Mesendoderm (in vitro differentiated cells): Measurements from ENCODE around the gene XPC.

Experiments
- DNase-seq: peaks from one replicate; pipeline ENCODE4 v3.0.0; 2013
- H2AK5ac ChIP-seq: 2 replicates; pipeline ENCODE4 v1.6.1; 2013; ENCODE audit warnings: low read length, inconsistent platforms
- H2BK120ac ChIP-seq: 2 replicates; pipeline ENCODE4 v1.6.1; 2013; ENCODE audit warnings: low read depth, mild to moderate bottlenecking, low read length, moderate library complexity, mixed read lengths
- H2BK15ac ChIP-seq: replicated peaks from 2 replicates; pipeline ENCODE4 v1.6.1; 2013; ENCODE audit warnings: low read depth, mild to moderate bottlenecking, moderate library complexity
- H2BK5ac ChIP-seq: 2 replicates; pipeline ENCODE4 v1.6.1; 2013; ENCODE audit warnings: low read length, inconsistent platforms
- H3K18ac ChIP-seq: 2 replicates; pipeline ENCODE4 v1.6.1; 2013; ENCODE audit warnings: mild to moderate bottlenecking, low read length, mixed read lengths
- H3K23ac ChIP-seq: one replicate; pipeline ENCODE4 v1.6.1; 2013; ENCODE audit warnings: low read length
- H3K27ac ChIP-seq: 2 replicates; pipeline ENCODE4 v1.5.1; 2013; ENCODE audit warnings: low read depth, mild to moderate bottlenecking, inconsistent platforms, low read length, moderate library complexity
- H3K27me3 ChIP-seq: 2 replicates; pipeline ENCODE4 v1.6.1; 2013; ENCODE audit warnings: low read length, control low read depth, mild to moderate bottlenecking, inconsistent platforms; ENCODE audit not compliant: insufficient read depth, poor library complexity
- H3K36me3 ChIP-seq: 2 replicates; pipeline ENCODE4 v1.6.1; 2013; ENCODE audit warnings: low read length, inconsistent platforms; ENCODE audit not compliant: control insufficient read depth, insufficient read depth
- H3K4ac ChIP-seq: one replicate; pipeline ENCODE4 v1.6.1; 2013; ENCODE audit warnings: low read depth, mild to moderate bottlenecking, low read length, moderate library complexity
- H3K4me1 ChIP-seq: 2 replicates; pipeline ENCODE4 v1.6.1; 2013; ENCODE audit warnings: low read depth, low read length, inconsistent platforms; ENCODE audit not compliant: control insufficient read depth
- H3K4me2 ChIP-seq: 2 replicates; pipeline ENCODE4 v1.6.1; 2013; ENCODE audit warnings: low read length
- H3K4me3 ChIP-seq: 2 replicates; pipeline ENCODE4 v1.5.1; 2013; ENCODE audit warnings: mild to moderate bottlenecking, low read length
- H3K56ac ChIP-seq: one replicate; pipeline ENCODE4 v1.6.1; 2013; ENCODE audit warnings: low read length
- H3K79me1 ChIP-seq: 2 replicates; pipeline ENCODE4 v1.6.1; 2013; ENCODE audit warnings: low read length, inconsistent platforms
- H3K79me2 ChIP-seq: 2 replicates; pipeline ENCODE4 v1.6.1; 2013; ENCODE audit warnings: mild to moderate bottlenecking, low read length; ENCODE audit not compliant: control insufficient read depth, insufficient read depth
- H3K9ac ChIP-seq: 2 replicates; pipeline ENCODE4 v1.6.1; 2013; ENCODE audit warnings: low read length, inconsistent platforms
- H4K5ac ChIP-seq: one replicate; pipeline ENCODE4 v1.6.1; 2013; ENCODE audit warnings: low read length
- H4K8ac ChIP-seq: one replicate; pipeline ENCODE4 v1.6.1; 2013; ENCODE audit warnings: low read depth, mild to moderate bottlenecking, control low read depth, low read length, moderate library complexity
- WGBS: extraction: QIAGEN DNeasy Blood & Tissue Kit; methylation state at CpG from one replicate; pipeline ENCODE4 v1.1.7; 2013; ENCODE audit warnings: low lambda C conversion rate, missing lambda C conversion rate; ENCODE audit not compliant: insufficient coverage; ENCODE audit errors: extremely low coverage; 5-methylcytosine and 5-hydroxymethylcytosine counted together

The XPC gene

DNA sequence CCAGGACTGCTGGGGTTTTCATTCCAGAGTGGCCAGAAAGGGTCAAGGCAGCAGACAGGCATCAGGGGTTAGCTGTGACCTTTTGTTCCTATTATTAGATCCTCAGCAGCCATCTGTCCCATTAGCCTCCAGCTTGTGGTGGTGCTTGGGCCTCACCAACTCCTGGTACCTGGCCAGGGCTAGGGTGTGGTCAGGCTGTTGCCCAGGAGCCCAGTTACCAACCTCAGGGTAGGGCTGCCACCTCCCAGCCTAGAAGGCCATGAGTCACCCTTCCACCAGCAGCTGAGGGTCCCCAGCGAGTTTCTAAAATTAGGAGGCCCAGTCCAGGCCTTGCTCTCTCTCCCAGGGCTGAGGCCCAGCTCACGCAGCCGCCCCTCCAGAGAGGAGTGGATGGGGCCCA is 41.4 kb downstream of the XPC start:
- Histone ChIP-seq H4K8ac (no peak overlapping the region), H3K79me2 (no peaks in the 10 kb centered on the region), H3K4me1 (no peaks in the 10 kb centered on the region), H3K27me3 (no peaks in the 10 kb centered on the region), H3K27ac (no peak overlapping the region), H4K5ac (no peak overlapping the region), H2BK120ac (no peak overlapping the region), H2BK5ac (no peak overlapping the region), H3K18ac (no peak overlapping the region), H3K4me3 (no peak overlapping the region), H3K56ac (no peak overlapping the region), H3K36me3 (peaks cover 17% of the 10 kb centered on the region), H3K4me2 (no peak overlapping the region), H3K79me1 (no peaks in the 10 kb centered on the region), H3K23ac (no peak overlapping the region), H2AK5ac (no peak overlapping the region), H3K4ac (no peak overlapping the region), H2BK15ac (no peak overlapping the region), H3K9ac (no peak overlapping the region)
- no CpG with 5 or more reads among the region's 3 CpGs for WGBS
- DNase-seq, result no peak

DNA sequence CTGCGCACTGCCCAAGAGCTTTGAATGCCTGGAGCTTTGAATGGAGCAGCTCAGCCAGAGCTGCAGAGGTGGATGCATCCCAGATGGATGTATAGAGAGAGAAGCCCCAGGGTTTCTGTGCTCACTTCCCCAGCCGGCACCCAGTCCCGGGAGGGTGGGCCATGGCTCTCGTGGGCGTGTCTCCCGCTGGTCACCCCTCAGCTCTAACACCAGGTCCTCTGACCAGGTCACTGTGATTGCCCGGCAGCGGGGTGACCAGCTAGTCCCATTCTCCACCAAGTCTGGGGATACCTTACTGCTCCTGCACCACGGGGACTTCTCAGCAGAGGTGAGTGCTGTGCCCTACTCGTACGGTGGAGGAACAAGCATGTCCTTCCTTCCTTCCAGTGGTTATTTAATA is 42.8 kb downstream of the XPC start:
- Histone ChIP-seq H2BK15ac (no peak overlapping the region), H2AK5ac (no peak overlapping the region), H3K79me1 (no peaks in the 10 kb centered on the region), H3K4me1 (no peaks in the 10 kb centered on the region), H3K56ac (no peak overlapping the region), H4K8ac (no peak overlapping the region), H3K27ac (no peak overlapping the region), H3K4me2 (no peak overlapping the region), H3K4me3 (no peak overlapping the region), H3K9ac (no peak overlapping the region), H4K5ac (no peak overlapping the region), H3K79me2 (no peaks in the 10 kb centered on the region), H3K23ac (no peak overlapping the region), H3K18ac (no peak overlapping the region), H3K36me3 (peaks cover 18% of the 10 kb centered on the region), H2BK5ac (no peak overlapping the region), H2BK120ac (no peak overlapping the region), H3K27me3 (no peaks in the 10 kb centered on the region), H3K4ac (no peak overlapping the region)
- no peak for DNase-seq
- WGBS, result no CpG with 5 or more reads among the region's 11 CpGs

DNA sequence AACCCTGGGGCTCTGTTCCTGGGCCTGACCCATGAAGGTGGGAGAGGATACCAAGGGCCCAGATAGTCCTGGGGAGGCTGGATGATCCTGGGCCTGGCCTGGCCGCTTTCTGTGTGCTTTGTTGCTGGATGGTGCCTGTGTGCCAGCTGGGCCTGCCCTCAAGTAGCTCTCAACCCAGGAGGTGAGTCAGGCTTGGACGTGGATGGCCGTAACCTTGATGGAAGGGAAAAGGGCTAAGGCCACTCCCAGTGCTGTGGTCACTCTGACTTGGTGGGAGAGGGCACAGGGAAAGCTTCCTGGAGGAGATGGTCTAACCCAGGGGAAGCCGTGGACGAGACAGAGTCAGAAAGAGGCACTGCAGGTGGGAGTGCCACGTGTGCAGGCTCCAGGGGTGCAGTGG is 44.1 kb downstream of the XPC start:
- WGBS, result no CpG with 5 or more reads among the region's 6 CpGs
- peaks cover 21% of the 10 kb centered on the region for H3K36me3 ChIP-seq

DNA sequence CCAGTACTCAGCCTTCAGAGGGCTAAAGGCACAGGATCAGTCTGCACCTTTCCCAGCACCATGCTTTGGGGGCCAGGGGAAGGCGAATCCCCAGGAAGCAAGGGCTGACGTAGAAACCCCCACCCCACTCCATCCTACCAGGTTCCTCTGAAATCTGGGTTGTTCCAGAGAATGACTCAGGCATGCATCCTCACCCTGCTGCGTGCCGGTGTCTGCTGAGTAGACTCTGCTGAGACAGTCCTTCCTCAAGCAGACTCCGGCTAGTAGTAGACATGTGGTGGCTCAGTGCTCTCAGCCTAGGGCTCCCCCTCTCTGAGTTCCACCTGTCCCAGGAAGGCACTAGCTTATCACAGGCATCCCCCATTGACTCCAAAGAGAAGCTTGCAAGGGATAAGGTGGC is 44.5 kb downstream of the XPC start:
- Histone ChIP-seq H3K79me2 (no peaks in the 10 kb centered on the region), H3K18ac (no peak overlapping the region), H3K4me3 (no peak overlapping the region), H3K9ac (no peak overlapping the region), H4K8ac (no peak overlapping the region), H3K79me1 (no peaks in the 10 kb centered on the region), H3K27ac (no peak overlapping the region), H3K4me2 (no peak overlapping the region), H3K36me3 (peaks cover 19% of the 10 kb centered on the region), H4K5ac (no peak overlapping the region), H2BK120ac (no peak overlapping the region), H3K27me3 (no peaks in the 10 kb centered on the region), H3K56ac (no peak overlapping the region), H2AK5ac (no peak overlapping the region), H3K4ac (no peak overlapping the region), H3K23ac (no peak overlapping the region), H2BK15ac (no peak overlapping the region), H3K4me1 (no peaks in the 10 kb centered on the region), H2BK5ac (no peak overlapping the region)
- WGBS, result no CpG with 5 or more reads among the region's 5 CpGs
- DNase-seq, result no peak

More for the DNA sequence above, 44.1 kb downstream of the XPC start:
- H3K9ac ChIP-seq, result no peak overlapping the region
- no peaks in the 10 kb centered on the region for H3K79me1 ChIP-seq
- no peak overlapping the region for H3K18ac ChIP-seq
- no peak for DNase-seq
- H3K23ac ChIP-seq, result no peak overlapping the region
- no peak overlapping the region for H3K56ac ChIP-seq
- H2BK120ac ChIP-seq, result no peak overlapping the region
- H3K79me2 ChIP-seq, result no peaks in the 10 kb centered on the region
- no peaks in the 10 kb centered on the region for H3K27me3 ChIP-seq
- H2AK5ac ChIP-seq, result no peak overlapping the region
- no peak overlapping the region for H2BK15ac ChIP-seq
- H2BK5ac ChIP-seq, result no peak overlapping the region
- no peak overlapping the region for H3K4ac ChIP-seq
- no peaks in the 10 kb centered on the region for H3K4me1 ChIP-seq
- H3K4me2 ChIP-seq, result no peak overlapping the region
- no peak overlapping the region for H4K5ac ChIP-seq
- no peak overlapping the region for H3K4me3 ChIP-seq
- H4K8ac ChIP-seq, result no peak overlapping the region
- no peak overlapping the region for H3K27ac ChIP-seq

DNA sequence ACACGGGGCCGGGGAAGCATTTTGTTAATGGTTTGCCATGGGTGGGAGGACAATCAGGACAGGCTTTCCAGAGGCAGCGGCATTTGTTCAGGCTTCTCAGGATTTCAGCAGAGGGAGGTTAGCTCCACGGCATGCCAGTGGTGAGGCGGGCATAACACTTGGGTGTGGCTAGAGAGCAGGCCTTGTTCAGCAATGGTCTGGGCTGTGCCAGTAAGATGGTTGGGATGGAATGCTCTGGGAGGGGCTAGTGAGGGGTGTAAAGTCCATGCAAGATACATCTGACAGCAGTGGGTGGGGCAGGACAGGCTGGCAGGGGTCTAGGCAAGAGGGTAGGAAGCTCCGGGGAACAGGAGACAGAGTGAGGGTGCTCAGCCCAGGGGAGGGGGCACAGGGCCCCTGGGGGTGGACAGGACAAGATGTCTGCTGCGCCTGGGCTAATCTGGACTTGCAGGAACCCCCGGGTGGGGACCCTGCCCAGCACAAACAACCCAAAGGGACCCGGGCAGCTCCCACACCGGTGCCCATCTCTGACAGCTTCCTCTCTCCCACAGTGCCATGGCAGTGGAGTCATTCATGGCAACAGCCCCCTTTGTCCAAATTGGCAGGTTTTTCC is 45.1 kb downstream of the XPC start:
- WGBS, result no CpG with 5 or more reads among the region's 10 CpGs
- H2BK5ac ChIP-seq, result no peak overlapping the region
- DNase-seq, result no peak
- H4K8ac ChIP-seq, result no peak overlapping the region
- H3K27ac ChIP-seq, result no peak overlapping the region
- H3K4ac ChIP-seq, result no peak overlapping the region
- peaks cover 4% of the 10 kb centered on the region for H3K79me1 ChIP-seq
- no peak overlapping the region for H2BK15ac ChIP-seq
- no peaks in the 10 kb centered on the region for H3K4me1 ChIP-seq
- no peaks in the 10 kb centered on the region for H3K27me3 ChIP-seq
- H3K56ac ChIP-seq, result no peak overlapping the region
- no peak overlapping the region for H3K9ac ChIP-seq
- H3K36me3 ChIP-seq, result peaks cover 19% of the 10 kb centered on the region
- no peak overlapping the region for H4K5ac ChIP-seq
- no peak overlapping the region for H2BK120ac ChIP-seq
- peaks cover 2% of the 10 kb centered on the region for H3K79me2 ChIP-seq
- no peak overlapping the region for H3K4me3 ChIP-seq
- no peak overlapping the region for H3K18ac ChIP-seq
- H2AK5ac ChIP-seq, result no peak overlapping the region
- H3K4me2 ChIP-seq, result no peak overlapping the region
- H3K23ac ChIP-seq, result no peak overlapping the region

DNA sequence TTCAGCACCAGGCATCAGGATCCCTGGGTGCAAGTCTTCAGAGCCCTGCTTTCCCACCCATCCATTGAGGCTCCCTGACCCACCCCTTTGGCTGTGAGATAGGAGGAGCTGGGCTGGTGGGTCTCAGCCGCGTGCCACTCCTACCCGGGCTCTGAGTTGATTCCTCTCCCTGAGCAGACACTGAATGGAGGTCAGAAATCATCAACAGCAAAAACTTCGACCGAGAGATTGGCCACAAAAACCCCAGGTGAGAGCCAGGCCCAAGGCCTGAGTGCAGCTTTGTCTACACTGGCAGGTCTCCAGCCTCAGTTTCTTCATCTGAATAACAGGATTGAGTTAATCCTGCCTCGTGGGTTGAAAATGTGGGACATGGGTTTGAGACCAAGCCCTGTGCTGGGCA is 45.7 kb downstream of the XPC start:
- no peak overlapping the region for H3K18ac ChIP-seq
- H4K8ac ChIP-seq, result no peak overlapping the region
- H3K27ac ChIP-seq, result no peak overlapping the region
- peaks cover 9% of the 10 kb centered on the region for H3K79me1 ChIP-seq
- DNase-seq, result no peak
- no peak overlapping the region for H3K9ac ChIP-seq
- no peak overlapping the region for H4K5ac ChIP-seq
- no peak overlapping the region for H3K56ac ChIP-seq
- no CpG with 5 or more reads among the region's 6 CpGs for WGBS
- H3K4ac ChIP-seq, result no peak overlapping the region
- H3K27me3 ChIP-seq, result no peaks in the 10 kb centered on the region
- H3K4me1 ChIP-seq, result no peaks in the 10 kb centered on the region
- no peak overlapping the region for H2AK5ac ChIP-seq
- no peak overlapping the region for H2BK5ac ChIP-seq
- H3K36me3 ChIP-seq, result peaks cover 18% of the 10 kb centered on the region
- H2BK120ac ChIP-seq, result no peak overlapping the region
- H3K79me2 ChIP-seq, result peaks cover 7% of the 10 kb centered on the region
- no peak overlapping the region for H2BK15ac ChIP-seq
- no peak overlapping the region for H3K4me2 ChIP-seq
- H3K4me3 ChIP-seq, result no peak overlapping the region
- H3K23ac ChIP-seq, result no peak overlapping the region
